Epithelial cell of esophagus (primary cell): ENCODE results near the gene ABCB1.
"Not testable (repeated sequence)": the region's sequence is repeated elsewhere in the genome, so short reads cannot be mapped to it uniquely, and the experiment has no call there.

Source experiments
- DNase-seq: peaks from one replicate; pipeline ENCODE4 v3.0.0; 2010; ENCODE audit warnings: low read depth
- H3K4me3 ChIP-seq: 2 replicates; pipeline ENCODE4 v1.5.1; 2011; ENCODE audit warnings: mild to moderate bottlenecking, low read length, control low read depth
- CTCF ChIP-seq: IDR thresholded peaks from 2 replicates; pipeline ENCODE4 v1.5.1; 2011; ENCODE audit warnings: low read depth, mild to moderate bottlenecking, low read length, control low read depth, inconsistent platforms; ENCODE audit not compliant: insufficient read depth; ENCODE audit errors: missing control alignments

The ABCB1 gene

GRCh38 chr7:87476179-87476557 is 124.5 kb downstream of the ABCB1 start:
- no peak for DNase-seq
- no peak overlapping the region for H3K4me3 ChIP-seq
- no peak for TF ChIP-seq CTCF

GRCh38 chr7:87475359-87476178 is 125.1 kb downstream of the ABCB1 start, which contains the start of gene ABCB4:
Gene ABCB4 (minus strand): TSS chr7:87475680. CDS start chr7:87475465, 215 bp downstream.
- TF ChIP-seq CTCF, result no peak
- DNase-seq, result no peak
- no peak within 1 kb of the TSS for H3K4me3 ChIP-seq

- no peak overlapping the region for H3K4me3 ChIP-seq
- no peak for DNase-seq
- TF ChIP-seq CTCF, result no peak
These were observed 125.9 kb downstream of the ABCB1 start for GRCh38 chr7:87474533-87475358.

GRCh38 chr7:87473986-87474385 is 126.7 kb downstream of the ABCB1 start:
- DNase-seq, result no peak
- TF ChIP-seq CTCF, result no peak
- no peak overlapping the region for H3K4me3 ChIP-seq

GRCh38 chr7:87473192-87473591 is 127.5 kb downstream of the ABCB1 start:
- H3K4me3 ChIP-seq, result no peak overlapping the region
- TF ChIP-seq CTCF, result no peak
- DNase-seq, result no peak

- no peak overlapping the region for H3K4me3 ChIP-seq
- DNase-seq, result no peak
- TF ChIP-seq CTCF, result no peak
These were observed 129.2 kb downstream of the ABCB1 start for GRCh38 chr7:87471473-87471872.

- not testable (repeated sequence) for DNase-seq, H3K4me3 ChIP-seq
These were observed 131.5 kb downstream of the ABCB1 start for GRCh38 chr7:87469204-87469603.

GRCh38 chr7:87465534-87465880 is 135.2 kb downstream of the ABCB1 start:
- H3K4me3 ChIP-seq, DNase-seq: not testable (repeated sequence)

GRCh38 chr7:87464830-87465533 is 135.7 kb downstream of the ABCB1 start:
- H3K4me3 ChIP-seq, DNase-seq: not testable (repeated sequence)
